Measurements from ENCODE around the gene AIM2. TPM values are rescaled to one million over a fixed set of nuclear protein-coding genes. Genes with fewer than 3 reads are reported as not detected.

Gene AIM2
- total RNA-seq, 1 experiment from 2014 or later: not detected

- intact Hi-C loops (cut with micrococcal nuclease; ENCODE audit: unreplicated experiment): no loop called here
- Histone ChIP-seq H3K4me1 (no peaks in the 10 kb centered on the region), H3K4me3 (ENCODE audit: low read depth, low read length) (no peak overlapping the region), H3K36me3 (ENCODE audit: control insufficient read depth, insufficient read depth, low read length) (no peaks in the 10 kb centered on the region), H3K27me3 (replicated peaks; ENCODE audit: control insufficient read depth, insufficient read depth, low read length) (no peaks in the 10 kb centered on the region), H3K9me3 (no peaks in the 10 kb centered on the region)
- ChIA-PET CTCF (no interaction called here), POLR2A (no interaction called here)
- Mint-ChIP-seq H3K27ac (ENCODE audit: unreplicated experiment) (no peak overlapping the region), H3K36me3 (ENCODE audit: insufficient read depth, unreplicated experiment) (no peaks in the 10 kb centered on the region), H3K4me1 (ENCODE audit: low read depth, unreplicated experiment) (no peaks in the 10 kb centered on the region), H3K9me3 (ENCODE audit: unreplicated experiment) (no peaks in the 10 kb centered on the region), H3K27me3 (ENCODE audit: insufficient read depth, unreplicated experiment) (peaks cover 6% of the 10 kb centered on the region), H3K4me3 (ENCODE audit: unreplicated experiment) (no peak overlapping the region)
- no peak for DNase-seq
- no peak for TF ChIP-seq CTCF (IDR thresholded peaks at IDR 0.05; ENCODE audit: insufficient read depth in 1 of 2, low read depth in 1 of 2, low read length in 1 of 2, severe bottlenecking in 1 of 2, unreplicated experiment in 1 of 2)
- no TSS peak for BruUV-seq (replicated peaks)
Observed at GRCh38 chr1:159084867-159085266, 8.3 kb upstream of the AIM2 start.

- Histone ChIP-seq H3K27me3 (replicated peaks; ENCODE audit: control insufficient read depth, insufficient read depth, low read length) (no peaks in the 10 kb centered on the region), H3K9me3 (no peaks in the 10 kb centered on the region), H3K36me3 (ENCODE audit: control insufficient read depth, insufficient read depth, low read length) (no peaks in the 10 kb centered on the region), H3K4me1 (no peaks in the 10 kb centered on the region), H3K4me3 (ENCODE audit: low read depth, low read length) (no peak overlapping the region)
- H3K4me1 Mint-ChIP-seq (ENCODE audit: low read depth, unreplicated experiment): no peaks in the 10 kb centered on the region
- intact Hi-C loops (cut with micrococcal nuclease; ENCODE audit: unreplicated experiment): no loop called here
- H3K27me3 Mint-ChIP-seq (ENCODE audit: insufficient read depth, unreplicated experiment): peaks cover 8% of the 10 kb centered on the region
- DNase-seq: no peak
- H3K9me3 Mint-ChIP-seq (ENCODE audit: unreplicated experiment): no peaks in the 10 kb centered on the region
- H3K36me3 Mint-ChIP-seq (ENCODE audit: insufficient read depth, unreplicated experiment): no peaks in the 10 kb centered on the region
- TF ChIP-seq CTCF (IDR thresholded peaks at IDR 0.05; ENCODE audit: insufficient read depth in 1 of 2, low read depth in 1 of 2, low read length in 1 of 2, severe bottlenecking in 1 of 2, unreplicated experiment in 1 of 2): no peak
- ChIA-PET POLR2A (no interaction called here), CTCF (no interaction called here)
- no TSS peak for BruUV-seq (replicated peaks)
- H3K4me3 Mint-ChIP-seq (ENCODE audit: unreplicated experiment): no peak overlapping the region
- no peak overlapping the region for H3K27ac Mint-ChIP-seq (ENCODE audit: unreplicated experiment)
Observed at GRCh38 chr1:159084152-159084551, 7.6 kb upstream of the AIM2 start.

- POLR2A ChIA-PET: no interaction called here
- no peak overlapping the region for H3K27ac Mint-ChIP-seq (ENCODE audit: unreplicated experiment)
- H3K4me3 Mint-ChIP-seq (ENCODE audit: unreplicated experiment): no peak overlapping the region
- Histone ChIP-seq H3K9me3 (no peaks in the 10 kb centered on the region), H3K27me3 (replicated peaks; ENCODE audit: control insufficient read depth, insufficient read depth, low read length) (0 out of 2 replicates have a peak, but pooled peaks cover 1% of the 10 kb centered on the region), H3K4me3 (ENCODE audit: low read depth, low read length) (no peak overlapping the region), H3K36me3 (ENCODE audit: control insufficient read depth, insufficient read depth, low read length) (no peaks in the 10 kb centered on the region), H3K4me1 (no peaks in the 10 kb centered on the region)
- intact Hi-C loops (cut with micrococcal nuclease; ENCODE audit: unreplicated experiment): no loop called here
- H3K36me3 Mint-ChIP-seq (ENCODE audit: insufficient read depth, unreplicated experiment): no peaks in the 10 kb centered on the region
- CTCF ChIA-PET: no interaction called here
- peaks cover 16% of the 10 kb centered on the region for H3K27me3 Mint-ChIP-seq (ENCODE audit: insufficient read depth, unreplicated experiment)
- no peak for TF ChIP-seq CTCF (IDR thresholded peaks at IDR 0.05; ENCODE audit: insufficient read depth in 1 of 2, low read depth in 1 of 2, low read length in 1 of 2, severe bottlenecking in 1 of 2, unreplicated experiment in 1 of 2)
- H3K4me1 Mint-ChIP-seq (ENCODE audit: low read depth, unreplicated experiment): no peaks in the 10 kb centered on the region
- no peak for DNase-seq
- BruUV-seq (replicated peaks): no TSS peak
- H3K9me3 Mint-ChIP-seq (ENCODE audit: unreplicated experiment): no peaks in the 10 kb centered on the region
Observed at GRCh38 chr1:159083013-159083412, 6.4 kb upstream of the AIM2 start.

Measured in Caco-2 (cell line).